Psoas muscle (tissue), 8 donors: ENCODE results near the gene ZNF138. TPM values are rescaled to one million over a fixed set of nuclear protein-coding genes. Genes with fewer than 3 reads are reported as not detected.

Experiments used
- ATAC-seq, 4 donors: fragments of 200-7000 bp; cut with Tn5 transposase; one replicate each; pipeline ENCODE4 v1.9.1; 2020; ENCODE audit warnings: moderate library complexity in 3 of 4, mild to moderate bottlenecking in 2 of 4
- DNase-seq, 2 donors: peaks; one replicate each; pipeline ENCODE4 v3.0.0-alpha.2; 2020
- H3K27ac ChIP-seq: fragments of 200-600 bp; one replicate; pipeline ENCODE4 v1.8.0; 2022
- H3K27me3 ChIP-seq, 3 donors: fragments of 200-600 bp in 1 of 3; one replicate each; pipeline versions ENCODE4 v1.6.1 to v1.8.0; 2013 to 2022; ENCODE audit warnings: low read length in 2 of 3, mild to moderate bottlenecking in 2 of 3, moderate library complexity in 1 of 3; ENCODE audit not compliant: insufficient read depth in 3 of 3
- H3K36me3 ChIP-seq, 2 donors: fragments of 200-600 bp in 1 of 2; one replicate each; pipeline versions ENCODE4 v1.6.1 to v1.8.0; 2013 to 2022; ENCODE audit warnings: low read depth in 1 of 2, mild to moderate bottlenecking in 1 of 2, moderate library complexity in 1 of 2; ENCODE audit not compliant: insufficient read depth in 1 of 2
- H3K4me1 ChIP-seq: fragments of 200-600 bp; one replicate; pipeline ENCODE4 v1.8.0; 2022
- H3K4me3 ChIP-seq: fragments of 200-600 bp; one replicate; pipeline ENCODE4 v1.8.0; 2022; ENCODE audit warnings: mild to moderate bottlenecking
- H3K9me3 ChIP-seq: fragments of 200-600 bp; one replicate; pipeline ENCODE4 v1.8.0; 2022
- WGBS, 3 donors: extraction: QIAGEN DNeasy Blood & Tissue Kit; methylation state at CpG; one replicate each; pipeline versions ENCODE4 v1.1.6 to v1.1.7; 2013; 5-methylcytosine and 5-hydroxymethylcytosine counted together
- intact Hi-C, 2 donors: fragments of 100-400 bp; cut with DNase I; formaldehyde crosslinking; loops; one replicate each; pipeline versions ENCODE4 v1.11.0 to v1.14.2; 2022
- long read RNA-seq, 2 donors: library from polyadenylated mRNA; unstranded; transcript quantifications; one replicate each; pipeline ENCODE4 v2.0.0, GENCODE V29; 2021
- polyA plus RNA-seq, 3 donors: library from polyadenylated mRNA; stranded (reverse); fragments of 200-250 nt; gene quantifications; one replicate each; pipeline ENCODE4 v1.2.3, GENCODE V29; 2013
- total RNA-seq, 4 donors: library from RNA; stranded (reverse); fragmentation: NEBNext Ultra II Directional in 2 of 4; extraction: Animal tissue kit (Norgen Biotek cat#: 25700) in 2 of 4; gene quantifications; one replicate each; pipeline versions ENCODE4 v1.2.1 to v1.2.4, GENCODE V29; 2021 to 2023
- TF ChIP-seq, protein P1 (sequence below): fragments of 200-600 bp; IDR thresholded peaks from one replicate; pipeline ENCODE4 v1.8.0; 2022; ENCODE audit warnings: antibody characterized with exemption
- donor health status: healthy with polysubstance abuse.
- donor health status: DM: no; HTN: no; CAD: no; lungs with moderate emphysema.
- donor health status: Bipolar disorder and iron deficiency.
- donor health status: healthy.
- donor health status: DM: yes; HTN: yes; CAD: no.
- donor health status: DM: no; HTN: no; CAD: no.
- donor health status: DM: no; HTN: no; CAD: no.
- donor health status: DM: yes; HTN: yes; CAD: no.

The ZNF138 gene
- total RNA-seq, result 1 to 10 TPM; 3.9 to 9.7 (median 6.0) TPM
- 10 to 100 TPM in 1 of 3 donors, 1 to 10 TPM in 2; 2.6 to 11.7 (median 3.5) TPM for polyA plus RNA-seq
- long read RNA-seq, donor 1, partial matches to known transcripts, result 0 of 2 reads
- long read RNA-seq, donor 1, other reads (novel, unspliced or antisense), result 0 of 2 reads
- long read RNA-seq, donor 2, partial matches to known transcripts, result 0 of 9 reads
- long read RNA-seq, donor 2, other reads (novel, unspliced or antisense), result 2 of 9 reads

DNA sequence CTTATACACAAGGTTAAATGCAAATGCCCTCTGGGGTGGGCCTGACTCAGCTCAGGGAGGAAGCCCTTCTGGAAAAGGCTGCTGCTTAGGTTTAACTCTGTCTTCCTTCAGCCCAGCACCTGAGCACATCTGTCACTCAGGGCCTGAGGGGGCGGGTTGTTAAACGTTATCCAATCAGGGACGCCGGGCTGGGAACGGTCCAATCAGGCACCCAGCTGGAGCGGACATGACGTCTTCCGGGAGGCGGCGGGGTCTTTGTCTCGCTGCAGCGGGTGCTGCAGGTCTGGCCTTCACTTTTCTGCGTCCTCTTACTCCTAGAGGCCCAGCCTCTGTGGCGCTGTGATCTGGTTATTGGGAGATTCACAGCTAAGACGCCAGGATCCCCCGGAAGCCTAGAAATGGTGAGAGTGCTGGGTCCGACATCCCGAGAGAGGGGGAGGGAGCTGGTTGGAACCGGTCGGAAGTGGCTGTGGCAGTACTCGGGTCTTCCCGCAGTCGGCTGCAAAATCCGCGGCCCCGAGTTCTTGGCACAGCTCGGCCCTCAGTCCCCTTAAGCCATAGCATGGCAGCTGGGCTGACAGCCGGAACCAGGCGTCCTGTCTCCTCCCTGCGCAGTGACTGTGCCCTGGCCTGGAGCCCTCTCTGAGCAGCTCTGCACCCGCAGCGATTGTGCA, at the start of gene ZNF138:
ZNF138 (plus strand) TSS at position 258 of the 674 bp plus-strand sequence; CDS start at position 399, 141 bp downstream.
- H3K36me3 ChIP-seq, result peaks cover 0 to 10% of the 10 kb centered on the region in 2 donors
- peak within 1 kb of the TSS; percentile 87 for H3K4me3 ChIP-seq
- ATAC-seq (peak; percentile 100), DNase-seq (peak; percentile 96 to 97)
- intact Hi-C loops, result loop anchor here in 1 of 2 donors (10.0 kb wide), 1 partner anchor 490 kb away; no protein-coding TSS in a partner anchor
- WGBS, 3 donors, result 0 to 1% (median 0%) methylated on average over 32 of the region's 32 CpGs
- H3K9me3 ChIP-seq, result no peaks in the 10 kb centered on the region
- H3K27me3 ChIP-seq, result no peaks in the 10 kb centered on the region
- peaks cover 11% of the 10 kb centered on the region for H3K4me1 ChIP-seq
- TF ChIP-seq, protein P1, sequence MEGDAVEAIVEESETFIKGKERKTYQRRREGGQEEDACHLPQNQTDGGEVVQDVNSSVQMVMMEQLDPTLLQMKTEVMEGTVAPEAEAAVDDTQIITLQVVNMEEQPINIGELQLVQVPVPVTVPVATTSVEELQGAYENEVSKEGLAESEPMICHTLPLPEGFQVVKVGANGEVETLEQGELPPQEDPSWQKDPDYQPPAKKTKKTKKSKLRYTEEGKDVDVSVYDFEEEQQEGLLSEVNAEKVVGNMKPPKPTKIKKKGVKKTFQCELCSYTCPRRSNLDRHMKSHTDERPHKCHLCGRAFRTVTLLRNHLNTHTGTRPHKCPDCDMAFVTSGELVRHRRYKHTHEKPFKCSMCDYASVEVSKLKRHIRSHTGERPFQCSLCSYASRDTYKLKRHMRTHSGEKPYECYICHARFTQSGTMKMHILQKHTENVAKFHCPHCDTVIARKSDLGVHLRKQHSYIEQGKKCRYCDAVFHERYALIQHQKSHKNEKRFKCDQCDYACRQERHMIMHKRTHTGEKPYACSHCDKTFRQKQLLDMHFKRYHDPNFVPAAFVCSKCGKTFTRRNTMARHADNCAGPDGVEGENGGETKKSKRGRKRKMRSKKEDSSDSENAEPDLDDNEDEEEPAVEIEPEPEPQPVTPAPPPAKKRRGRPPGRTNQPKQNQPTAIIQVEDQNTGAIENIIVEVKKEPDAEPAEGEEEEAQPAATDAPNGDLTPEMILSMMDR, result no peak
- peak within 1 kb of the TSS; percentile 87 for H3K27ac ChIP-seq

DNA sequence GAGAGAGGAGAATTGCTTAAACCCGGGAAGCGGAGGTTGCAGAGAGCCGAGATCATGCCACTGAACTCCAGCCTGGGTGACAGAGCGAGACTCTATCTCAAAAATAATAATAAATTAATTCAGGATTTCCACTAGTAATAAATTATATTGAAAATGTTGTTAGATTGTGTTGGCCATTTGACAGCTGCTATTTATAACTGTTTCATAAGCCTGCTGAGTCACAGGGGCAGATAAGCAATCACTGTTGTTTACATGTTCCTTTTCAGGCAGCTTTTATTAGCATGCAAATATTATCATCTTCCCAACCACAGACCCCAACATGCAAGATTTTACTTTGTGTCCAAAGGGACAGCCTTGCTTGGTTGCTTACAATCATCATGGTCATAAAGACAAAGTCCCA, 49.5 kb upstream of the ZNF138 start:
- H3K36me3 ChIP-seq, result no peaks in the 10 kb centered on the region
- peaks cover 5% of the 10 kb centered on the region for H3K9me3 ChIP-seq
- H3K4me3 ChIP-seq, result no peak overlapping the region
- WGBS, 3 donors, result 84 to 90% (median 86%) methylated on average over 4 of the region's 4 CpGs
- ATAC-seq, result no peak
- no peaks in the 10 kb centered on the region for H3K4me1 ChIP-seq
- TF ChIP-seq, protein P1, result no peak
- H3K27ac ChIP-seq, result no peak overlapping the region
- no peak for DNase-seq
- no peaks in the 10 kb centered on the region for H3K27me3 ChIP-seq
- intact Hi-C loops, result loop anchor here in 1 of 2 donors (1.0 kb wide), 1 partner anchor 44 kb away; no protein-coding TSS in a partner anchor

DNA sequence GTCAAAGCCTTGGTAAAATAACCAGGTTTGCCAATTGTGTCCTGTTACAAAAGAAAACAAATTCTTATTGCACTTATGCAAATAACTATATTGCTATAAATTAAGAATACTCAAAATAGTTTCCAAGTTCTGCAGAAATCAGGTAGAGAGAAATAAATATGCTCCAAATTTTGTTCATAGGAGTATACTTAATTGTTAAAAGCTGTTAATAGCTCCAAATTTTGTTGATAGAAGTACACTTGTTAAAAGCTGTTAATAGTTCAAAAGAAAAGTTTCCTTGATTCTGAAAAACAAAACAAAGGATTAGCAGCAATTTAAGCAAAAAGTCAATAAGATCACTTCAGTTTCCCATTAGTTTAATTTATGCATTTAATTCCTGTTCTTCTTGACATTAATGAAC, 46.4 kb upstream of the ZNF138 start:
- no peak for ATAC-seq
- Histone ChIP-seq H3K4me3 (no peak overlapping the region), H3K27ac (no peak overlapping the region), H3K27me3 (no peaks in the 10 kb centered on the region), H3K4me1 (no peaks in the 10 kb centered on the region), H3K36me3 (no peaks in the 10 kb centered on the region), H3K9me3 (peaks cover 5% of the 10 kb centered on the region)
- no peak for DNase-seq
- TF ChIP-seq, protein P1, result no peak
- intact Hi-C loops, result no loop called here

DNA sequence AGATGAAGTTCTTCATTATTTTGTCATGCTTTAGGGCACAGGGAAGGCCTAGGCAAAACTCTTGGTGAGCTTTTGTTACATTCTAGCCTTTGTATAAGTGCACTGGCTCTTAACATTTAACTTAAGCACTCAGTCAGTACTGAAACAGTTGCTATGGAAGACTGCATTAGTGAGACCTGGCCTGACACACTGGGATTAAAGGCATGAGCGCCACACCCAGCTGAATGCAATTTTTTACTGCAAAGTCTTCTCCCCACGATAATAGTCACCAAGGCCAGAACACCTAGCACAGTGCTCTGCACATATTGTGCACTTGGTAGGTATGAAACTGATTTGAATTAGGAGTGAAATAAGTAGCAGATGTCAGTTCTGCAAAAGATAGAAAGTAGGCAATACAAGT, 41.2 kb upstream of the ZNF138 start:
- H3K27me3 ChIP-seq, result no peaks in the 10 kb centered on the region
- no peaks in the 10 kb centered on the region for H3K36me3 ChIP-seq
- peaks cover 5% of the 10 kb centered on the region for H3K9me3 ChIP-seq
- ATAC-seq, result no peak
- intact Hi-C loops, result no loop called here
- 79 to 85% (median 80%) methylated on average over 2 of the region's 2 CpGs for WGBS, 3 donors
- no peak for DNase-seq
- H3K27ac ChIP-seq, result no peak overlapping the region
- no peaks in the 10 kb centered on the region for H3K4me1 ChIP-seq
- TF ChIP-seq, protein P1, result no peak
- no peak overlapping the region for H3K4me3 ChIP-seq
